CD4-positive, alpha-beta T cell treated with Interleukin-10 for 1 hour (primary cell): ENCODE results near the gene ECT2.
A peak's percentile ranks its signal among the peaks of the same experiment; 100 is the strongest.
"Not testable (repeated sequence)": the region's sequence is repeated elsewhere in the genome, so short reads cannot be mapped to it uniquely, and the experiment has no call there.

Experiments used
- DNase-seq: peaks from one replicate; pipeline ENCODE4 v3.0.0-alpha.2; 2020

Gene ECT2

DNA sequence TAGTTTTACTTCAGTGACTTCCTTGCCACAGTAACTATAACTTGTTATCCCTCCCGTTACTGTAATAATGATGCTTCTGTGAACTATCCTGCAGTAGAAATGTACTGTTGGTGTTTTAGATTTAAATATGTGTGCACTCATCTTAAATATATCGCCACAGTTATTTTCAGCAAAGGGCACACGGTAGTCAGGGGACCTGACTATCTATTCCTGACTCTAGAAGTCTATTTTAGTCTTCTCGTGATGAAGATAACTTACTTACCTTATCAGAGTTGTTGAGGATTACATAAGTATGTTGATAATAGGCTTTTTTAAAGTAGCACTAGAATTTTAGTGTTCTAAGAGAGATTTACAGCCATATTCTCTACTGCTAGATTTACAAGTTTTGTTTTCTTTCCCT, 65.3 kb downstream of the ECT2 start:
- no peak for DNase-seq

GRCh38 chr3:172816281-172816680, 65.8 kb downstream of the ECT2 start:
- DNase-seq = no peak

GRCh38 chr3:172816968-172817367, 66.4 kb downstream of the ECT2 start:
- no peak for DNase-seq

GRCh38 chr3:172820492-172820891, 70.0 kb downstream of the ECT2 start:
- DNase-seq = no peak

GRCh38 chr3:172824229-172824628, 73.7 kb downstream of the ECT2 start:
- no peak for DNase-seq

DNA sequence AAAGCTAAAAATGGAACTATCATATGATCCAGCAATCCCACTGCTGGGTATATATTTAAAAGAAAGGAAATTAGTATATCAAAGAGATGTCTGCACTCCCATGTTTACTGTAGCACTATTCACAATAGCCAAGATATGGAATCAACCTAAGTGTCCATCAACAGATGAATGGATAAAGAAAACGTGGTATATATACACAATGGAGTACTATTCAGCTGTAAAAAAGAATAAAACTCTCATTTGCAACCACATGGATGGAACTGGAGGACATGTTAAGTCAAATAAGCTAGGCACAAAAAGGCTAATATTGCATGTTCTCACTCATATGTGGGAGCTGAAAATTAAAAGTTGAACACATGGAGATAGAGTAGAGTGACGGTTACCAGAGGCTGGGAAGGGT, 76.7 kb downstream of the ECT2 start:
- DNase-seq = not testable (repeated sequence)

DNA sequence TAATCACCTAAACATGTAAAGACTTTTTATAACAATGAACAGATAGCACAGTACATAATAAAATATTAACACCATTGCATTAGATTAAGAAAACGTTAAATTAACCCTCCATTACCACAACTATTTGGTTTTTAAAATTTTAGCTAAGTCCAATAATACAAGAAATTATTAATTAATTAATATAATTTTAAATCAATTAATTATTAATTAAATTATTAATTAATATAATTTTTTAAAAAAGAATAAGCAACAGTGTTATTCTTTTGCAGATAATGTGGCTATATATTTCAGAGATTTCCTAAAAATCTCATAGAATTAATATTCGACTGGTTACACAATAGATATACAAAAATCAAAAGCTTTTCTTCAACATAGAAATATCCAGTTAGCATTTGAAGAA, 82.5 kb downstream of the ECT2 start:
- DNase-seq = no peak

DNA sequence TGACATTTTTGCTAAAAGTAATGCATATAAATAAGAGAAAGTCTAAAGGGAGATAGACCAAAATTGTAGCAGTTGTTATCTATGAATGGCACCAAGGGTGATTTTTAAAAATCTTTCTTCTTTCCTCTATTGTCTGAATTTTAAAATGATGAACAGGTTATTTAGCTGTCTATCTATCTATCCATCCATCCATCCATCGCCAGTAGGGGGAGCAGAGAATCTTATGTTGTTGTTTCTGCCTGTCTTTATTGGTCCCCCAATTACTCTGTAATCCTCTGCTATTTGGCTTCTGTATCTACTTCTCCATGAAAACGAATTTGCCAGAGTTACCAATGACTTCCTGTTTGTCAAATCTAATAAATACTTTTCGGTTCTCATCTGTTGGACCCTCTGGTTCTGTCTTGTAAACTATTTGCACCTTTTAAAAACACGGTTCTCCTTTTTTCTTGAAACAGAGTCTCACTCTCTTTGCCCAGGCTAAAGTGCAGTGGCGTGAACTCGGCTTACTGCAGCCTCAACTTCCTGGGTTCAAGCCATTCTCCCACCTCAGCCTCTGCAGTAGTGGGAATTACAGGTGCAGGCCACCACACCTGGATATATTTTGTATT, 86.0 kb downstream of the ECT2 start:
- peak; percentile 6 for DNase-seq

- DNase-seq = no peak
Observed at GRCh38 chr3:172839679-172840078, 89.2 kb downstream of the ECT2 start.

DNA sequence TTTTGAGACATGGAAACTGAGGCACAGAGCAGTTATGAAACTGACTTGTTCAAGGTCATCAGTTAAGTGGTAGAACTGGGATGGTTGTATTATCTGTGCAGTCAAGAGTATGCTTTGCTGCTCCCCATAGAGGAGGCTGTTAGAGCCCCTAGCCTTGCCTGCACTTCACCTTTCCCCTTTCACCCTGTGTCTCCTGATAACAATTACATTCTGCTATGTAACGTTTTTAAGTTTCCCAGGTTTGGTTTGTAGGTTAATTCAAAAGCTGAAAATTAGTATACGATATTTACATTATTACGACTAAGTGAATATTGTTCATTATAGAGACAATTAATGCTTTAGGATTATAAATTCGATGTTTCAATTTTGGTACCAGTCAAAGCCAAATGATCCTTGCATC, 89.9 kb downstream of the ECT2 start:
- DNase-seq = no peak

DNA sequence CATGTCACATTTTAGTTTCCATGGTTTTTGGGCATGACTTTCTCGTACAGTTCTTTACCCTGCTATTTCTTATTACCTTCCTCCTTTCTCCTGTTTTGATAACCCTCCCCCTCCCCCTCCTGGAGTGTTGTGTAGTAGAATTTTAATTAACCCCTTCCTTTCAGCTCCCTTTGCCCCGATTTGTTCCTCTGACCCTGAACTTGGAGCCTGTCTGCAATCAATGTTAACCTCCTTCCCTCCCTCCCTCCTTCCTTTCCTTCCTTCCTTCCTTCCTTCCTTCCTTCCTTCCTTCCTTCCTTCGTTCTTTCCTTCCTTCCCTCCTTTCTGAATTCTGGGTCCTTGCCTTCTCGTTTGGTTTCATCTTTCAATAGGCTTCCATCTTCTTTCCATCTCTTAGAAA, 90.4 kb downstream of the ECT2 start:
- no peak for DNase-seq

DNA sequence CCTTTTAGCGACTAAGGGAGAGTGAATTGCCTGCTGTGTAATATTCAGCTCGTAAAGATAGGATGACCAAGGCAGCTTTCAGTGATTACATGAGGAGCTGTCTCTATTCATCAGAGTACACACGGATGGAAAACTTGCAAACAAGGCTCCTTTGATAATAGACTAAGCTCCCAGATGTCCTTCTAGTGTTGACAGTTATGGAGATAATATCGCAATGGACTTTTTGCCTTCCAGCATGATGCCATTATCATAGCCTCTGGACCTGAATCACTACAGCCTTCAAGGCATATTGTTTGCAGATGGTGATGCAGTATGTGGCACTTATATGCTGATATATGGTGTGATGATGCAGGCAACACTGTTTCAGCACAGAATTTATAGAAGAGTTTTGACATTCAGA, 93.9 kb downstream of the ECT2 start:
- DNase-seq = no peak

DNA sequence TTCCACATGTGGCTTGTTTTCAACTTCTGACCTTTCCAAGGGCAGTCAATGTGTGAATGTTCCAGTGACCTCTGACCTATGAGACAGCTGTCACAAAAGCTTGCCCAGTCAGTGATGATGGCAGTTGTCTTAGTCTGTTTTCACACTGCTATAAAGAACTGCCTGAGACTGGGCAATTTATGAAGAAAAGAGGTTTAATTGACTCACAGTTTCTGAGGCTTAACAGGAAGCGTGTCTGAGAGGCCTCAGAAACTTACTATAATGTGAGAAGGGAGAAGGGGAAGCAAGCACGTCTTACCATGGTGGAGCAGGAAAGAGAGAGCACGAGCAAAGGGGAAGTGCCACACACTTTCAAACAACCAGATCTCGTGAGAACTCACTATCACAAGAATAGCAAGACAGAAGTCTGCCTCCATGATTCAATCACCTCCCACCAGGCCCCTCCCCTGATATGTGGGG, 95.6 kb downstream of the ECT2 start:
- DNase-seq = no peak

DNA sequence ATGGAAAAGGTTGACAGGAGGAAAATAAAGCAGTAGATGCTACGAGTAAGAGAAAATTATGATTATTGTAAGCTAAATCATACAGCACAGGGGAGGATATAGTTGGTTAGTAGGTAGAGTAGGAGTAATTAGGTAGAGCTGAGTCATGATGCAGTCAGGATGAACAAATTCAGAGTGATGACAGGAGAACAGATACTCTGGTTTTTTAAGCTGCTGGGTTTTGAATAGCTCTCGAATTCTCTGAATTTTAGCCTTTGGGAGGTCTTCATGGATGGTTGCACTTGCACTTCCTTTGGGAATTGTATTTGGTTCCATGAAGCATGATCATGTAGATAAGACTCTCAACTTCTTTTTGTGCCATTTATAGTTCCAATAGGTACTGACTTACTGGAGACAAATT, 96.2 kb downstream of the ECT2 start:
- DNase-seq = no peak

GRCh38 chr3:172847292-172847691, 96.8 kb downstream of the ECT2 start:
- DNase-seq = no peak

- no peak for DNase-seq
Observed at GRCh38 chr3:172848910-172849309, 98.4 kb downstream of the ECT2 start.

GRCh38 chr3:172853005-172853404, 102.5 kb downstream of the ECT2 start:
- DNase-seq = no peak

- DNase-seq = no peak
Observed at GRCh38 chr3:172853921-172854666, 103.6 kb downstream of the ECT2 start.

GRCh38 chr3:172855037-172855436, 104.5 kb downstream of the ECT2 start:
- DNase-seq = no peak

DNA sequence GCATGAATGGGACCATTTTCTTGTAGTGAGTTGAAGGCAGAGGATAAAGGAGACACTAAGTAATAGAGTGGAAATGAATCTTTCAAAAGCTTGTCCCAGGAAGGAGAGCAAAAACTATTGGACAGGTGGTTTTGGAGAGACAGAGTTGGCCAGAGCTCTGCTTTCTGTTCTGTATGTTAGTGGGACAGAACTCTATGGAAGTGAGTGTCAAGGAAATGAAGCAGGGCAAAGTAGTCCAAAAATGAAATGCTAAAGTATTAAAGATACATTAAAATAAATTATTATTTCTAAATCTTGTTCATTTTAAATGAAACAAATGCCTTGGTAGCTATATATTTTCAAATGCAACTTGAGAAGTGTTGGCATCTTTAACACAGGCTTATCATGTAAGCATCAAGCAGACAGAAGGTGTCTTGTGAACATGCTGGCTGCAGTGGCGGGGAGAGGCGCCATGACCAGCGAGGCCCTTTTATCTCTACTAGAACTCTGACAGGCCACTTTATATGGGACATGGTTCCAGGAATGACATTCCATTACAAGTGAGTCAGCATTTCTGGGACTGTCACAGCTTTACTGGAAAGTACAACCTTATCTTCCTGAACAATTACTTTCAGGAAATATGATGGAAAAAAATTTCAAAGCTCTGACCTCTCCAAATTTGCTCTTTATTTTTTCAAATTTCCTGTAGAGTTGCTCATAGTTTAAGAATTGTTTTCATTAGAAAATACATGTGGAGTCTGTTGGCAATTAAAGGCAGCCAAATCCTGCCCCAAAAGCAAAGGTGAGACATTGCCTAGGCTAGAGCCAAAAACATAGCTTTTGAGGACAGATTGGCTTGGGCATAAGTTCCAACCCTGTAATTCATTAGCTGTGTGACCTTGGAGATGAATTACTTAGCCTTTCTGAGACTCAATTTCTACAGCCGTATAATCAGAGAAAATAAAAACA, 106.5 kb downstream of the ECT2 start:
- DNase-seq = no peak

DNA sequence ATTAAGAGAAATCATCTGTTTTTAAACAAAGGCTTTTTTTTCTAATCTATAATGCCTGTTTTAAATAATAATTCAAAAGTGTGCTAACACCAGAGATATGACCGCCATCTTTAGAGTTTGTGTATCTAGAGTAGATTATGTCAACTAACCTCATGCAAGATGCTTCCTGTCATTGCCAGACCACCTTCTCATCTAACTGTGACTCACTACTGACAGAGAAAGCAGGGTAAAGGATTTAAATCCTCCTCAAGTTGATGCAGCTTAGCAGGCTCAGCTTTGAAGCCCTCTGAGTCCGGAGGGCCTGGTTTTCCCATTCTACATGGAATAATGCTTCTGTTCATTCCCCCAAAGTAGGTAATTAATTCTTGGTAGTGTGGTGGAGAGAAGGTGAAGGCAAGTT, 108.5 kb downstream of the ECT2 start:
- no peak for DNase-seq

DNA sequence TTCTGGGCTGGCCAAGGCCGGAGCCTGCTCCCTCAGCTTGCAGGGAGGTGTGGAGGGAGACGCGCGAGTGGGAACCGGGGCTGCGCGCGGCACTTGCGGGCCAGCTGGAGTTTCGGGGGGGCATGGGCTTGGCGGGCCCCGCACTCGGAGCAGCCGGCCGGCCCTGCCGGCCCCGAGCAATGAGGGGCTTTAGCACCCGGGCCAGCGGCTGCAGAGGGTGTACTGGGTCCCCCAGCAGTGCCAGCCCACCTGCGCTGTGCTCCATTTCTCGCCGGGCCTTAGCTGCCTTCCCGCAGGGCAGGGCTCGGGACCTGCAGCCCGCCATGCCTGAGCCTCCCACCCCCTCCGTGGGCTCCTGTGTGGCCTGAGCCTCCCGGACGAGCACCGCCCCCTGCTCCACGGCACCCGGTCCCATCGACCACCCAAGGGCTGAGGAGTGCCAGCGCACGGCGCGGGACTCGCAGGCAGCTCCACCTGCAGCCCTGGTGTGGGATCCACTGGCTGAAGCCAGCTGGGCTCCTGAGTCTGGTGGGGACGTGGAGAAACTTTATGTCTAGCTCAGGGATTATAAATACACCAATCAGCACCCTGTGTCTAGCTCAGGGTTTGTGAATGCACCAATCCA, 116.3 kb downstream of the ECT2 start:
- not testable (repeated sequence) for DNase-seq

- no peak for DNase-seq
Observed at GRCh38 chr3:172868582-172869200, 118.2 kb downstream of the ECT2 start.
